Activated naive CD4-positive, alpha-beta T cell treated with anti-CD3 and anti-CD28 coated beads, Interleukin-2, amount 10 ng/mL, durations not matched to agents 7 days and 5 days (primary cell): ENCODE measurements around the gene DLG2.

ENCODE experiments used
- CTCF ChIA-PET: fragments of 350-600 bp; sonication (Branson Sonifier 250); formaldehyde crosslinking; loops from one replicate; lab custom pipeline; 2021; ENCODE audit warnings: antibody characterized with exemption; lab: Charles Lee
- DNase-seq: peaks from one replicate; pipeline ENCODE4 v3.0.0-alpha.2; 2020
- H3K27ac Mint-ChIP-seq: one replicate; pipeline ENCODE4 v1.8.0; 2021; ENCODE audit warnings: mild to moderate bottlenecking, moderate library complexity, mixed read lengths
- H3K27me3 Mint-ChIP-seq: one replicate; pipeline ENCODE4 v1.8.0; 2021; ENCODE audit warnings: mild to moderate bottlenecking, mixed read lengths
- H3K36me3 Mint-ChIP-seq: one replicate; pipeline ENCODE4 v1.8.0; 2021; ENCODE audit warnings: mixed read lengths
- H3K4me1 Mint-ChIP-seq: one replicate; pipeline ENCODE4 v1.8.0; 2021; ENCODE audit warnings: mixed read lengths
- H3K4me3 Mint-ChIP-seq: one replicate; pipeline ENCODE4 v1.8.0; 2021; ENCODE audit warnings: mild to moderate bottlenecking, moderate library complexity, mixed read lengths
- H3K9me3 Mint-ChIP-seq: one replicate; pipeline ENCODE4 v1.8.0; 2021; ENCODE audit warnings: mixed read lengths

Gene DLG2

DNA sequence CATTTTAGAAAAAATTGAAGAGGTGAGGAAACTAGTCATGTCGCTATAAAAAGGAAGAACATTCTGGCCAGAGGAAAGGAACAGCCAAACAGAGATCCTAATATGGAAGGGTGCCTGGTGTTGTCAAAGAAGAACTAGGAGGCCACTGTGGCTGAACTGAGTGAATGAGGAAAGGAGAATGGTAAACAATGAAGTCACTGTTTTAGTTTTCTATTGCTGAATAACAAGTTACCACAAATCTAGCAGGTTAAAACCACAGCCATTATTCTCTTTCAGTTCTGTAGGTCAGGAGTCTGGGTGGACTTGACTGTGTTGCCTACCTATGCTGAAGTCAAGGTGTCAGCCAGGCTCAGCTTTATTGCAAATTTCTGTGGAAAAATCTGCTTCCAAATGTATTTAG, 1791.7 kb downstream of the DLG2 start:
- Mint-ChIP-seq H3K27ac (no peak overlapping the region), H3K4me1 (no peaks in the 10 kb centered on the region), H3K9me3 (no peaks in the 10 kb centered on the region), H3K4me3 (no peak overlapping the region), H3K27me3 (peaks cover 6% of the 10 kb centered on the region), H3K36me3 (no peaks in the 10 kb centered on the region)
- no peak for DNase-seq
- CTCF ChIA-PET = interaction anchor here (1.4 kb wide), 1 partner anchor 733 kb away, joined by 3 read pairs; no protein-coding TSS in a partner anchor

DNA sequence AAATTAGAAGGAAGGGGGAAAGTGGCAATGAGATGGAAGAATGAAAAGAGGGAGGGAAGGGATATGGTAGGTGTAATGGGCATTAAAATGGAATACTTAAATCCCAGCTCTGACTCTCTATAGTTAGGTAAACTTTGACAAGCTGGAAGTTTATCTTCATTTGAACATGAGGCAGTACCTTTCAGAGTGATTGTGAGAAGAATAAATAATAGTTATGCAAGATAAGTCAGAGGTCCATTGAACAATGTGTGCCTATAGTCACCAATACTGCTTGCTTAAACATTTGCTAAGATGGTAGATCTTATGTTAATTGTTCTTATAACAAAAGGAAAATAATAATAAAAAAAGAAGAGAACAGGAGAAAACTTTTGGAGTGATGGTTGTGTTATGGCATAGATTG, 1795.2 kb downstream of the DLG2 start:
- Mint-ChIP-seq H3K36me3 (no peaks in the 10 kb centered on the region), H3K9me3 (no peaks in the 10 kb centered on the region), H3K27ac (no peak overlapping the region), H3K4me3 (no peak overlapping the region), H3K27me3 (peaks cover 4% of the 10 kb centered on the region), H3K4me1 (no peaks in the 10 kb centered on the region)
- DNase-seq = no peak
- CTCF ChIA-PET = no interaction called here

DNA sequence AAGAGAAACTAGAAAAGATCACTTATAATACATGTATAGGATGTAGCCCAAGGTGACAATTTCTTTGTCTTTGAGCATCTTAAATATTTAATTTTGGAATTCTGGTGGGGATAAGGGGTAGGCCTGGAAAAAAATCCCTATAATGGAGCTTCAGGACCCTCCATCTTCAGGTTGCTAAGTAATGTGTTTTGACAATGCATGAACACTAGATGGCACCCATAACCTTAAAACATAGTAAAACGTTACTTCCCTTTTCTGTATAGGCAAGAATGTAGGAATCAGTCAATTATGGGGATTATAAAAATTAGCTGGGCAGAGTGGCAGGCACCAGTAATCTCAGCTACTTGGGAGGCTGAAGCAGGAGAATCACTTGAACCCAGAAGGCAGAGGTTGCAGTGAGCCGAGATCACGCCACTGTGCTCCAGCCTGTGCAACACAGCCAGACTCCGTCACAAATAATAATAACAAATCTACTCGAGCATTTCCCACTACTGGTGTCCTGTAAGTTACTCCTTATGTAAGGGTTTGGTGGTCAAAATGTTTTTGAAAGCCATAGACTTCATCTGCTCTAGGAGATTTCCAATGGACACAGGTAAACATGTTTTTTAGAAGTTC, 1799.1 kb downstream of the DLG2 start:
- Mint-ChIP-seq H3K4me3 (no peak overlapping the region), H3K4me1 (no peaks in the 10 kb centered on the region), H3K27ac (no peak overlapping the region), H3K9me3 (no peaks in the 10 kb centered on the region), H3K27me3 (no peaks in the 10 kb centered on the region), H3K36me3 (no peaks in the 10 kb centered on the region)
- CTCF ChIA-PET = interaction anchor here (1.0 to 2.4 kb wide), 4 partner anchors 8 to 12 kb away, joined by 3 to 12 read pairs (median 4); no protein-coding TSS in a partner anchor
- no peak for DNase-seq

DNA sequence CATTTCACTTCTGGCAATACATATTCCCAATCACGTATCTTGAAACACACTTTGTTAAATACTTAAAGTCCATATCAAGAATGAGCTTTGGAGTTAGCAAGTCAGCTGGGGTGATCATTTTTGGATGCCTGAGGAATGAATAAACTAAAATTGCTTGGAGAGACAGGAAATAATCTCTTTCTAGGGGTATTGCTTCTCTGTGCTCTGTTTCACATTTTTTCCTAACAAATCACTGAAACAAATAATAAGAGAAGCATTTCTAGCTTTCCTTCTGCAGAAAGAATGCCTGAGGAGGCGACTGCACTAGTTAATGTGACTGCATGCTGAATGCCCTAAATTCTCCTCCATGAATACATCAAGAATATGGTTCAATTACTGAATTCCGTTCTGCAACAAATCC, 1799.6 kb downstream of the DLG2 start:
- DNase-seq = no peak
- CTCF ChIA-PET = interaction anchor here (1.0 to 2.4 kb wide), 4 partner anchors 8 to 12 kb away, joined by 3 to 12 read pairs (median 4); no protein-coding TSS in a partner anchor
- no peaks in the 10 kb centered on the region for H3K36me3 Mint-ChIP-seq
- H3K27ac Mint-ChIP-seq = no peak overlapping the region
- no peaks in the 10 kb centered on the region for H3K27me3 Mint-ChIP-seq
- no peaks in the 10 kb centered on the region for H3K9me3 Mint-ChIP-seq
- H3K4me1 Mint-ChIP-seq = no peaks in the 10 kb centered on the region
- H3K4me3 Mint-ChIP-seq = no peak overlapping the region

DNA sequence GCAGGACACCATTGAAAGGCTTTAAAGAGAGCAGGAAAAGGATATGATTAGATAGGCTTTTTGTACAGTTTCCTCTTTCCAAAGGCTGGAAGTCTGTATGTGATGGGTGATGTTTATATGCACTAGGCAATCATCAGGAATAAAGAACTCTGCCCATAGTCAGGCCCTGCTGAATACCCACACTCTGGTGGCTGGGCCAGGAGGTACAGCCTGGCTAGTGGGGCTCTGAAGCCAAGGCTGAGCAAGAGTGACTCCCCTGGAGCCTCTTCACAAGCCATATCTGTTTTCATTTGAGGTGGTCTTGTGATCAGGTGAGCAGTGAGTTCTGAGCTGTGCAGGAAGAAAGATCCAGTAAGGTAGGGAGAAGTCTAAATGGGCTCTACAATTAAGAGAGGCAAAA, 1801.1 kb downstream of the DLG2 start:
- no peaks in the 10 kb centered on the region for H3K27me3 Mint-ChIP-seq
- no peaks in the 10 kb centered on the region for H3K36me3 Mint-ChIP-seq
- no peak for DNase-seq
- no peaks in the 10 kb centered on the region for H3K4me1 Mint-ChIP-seq
- H3K9me3 Mint-ChIP-seq = no peaks in the 10 kb centered on the region
- no peak overlapping the region for H3K27ac Mint-ChIP-seq
- CTCF ChIA-PET = interaction anchor here (2.4 kb wide), 1 partner anchor 11 kb away, joined by 12 read pairs; no protein-coding TSS in a partner anchor
- no peak overlapping the region for H3K4me3 Mint-ChIP-seq

DNA sequence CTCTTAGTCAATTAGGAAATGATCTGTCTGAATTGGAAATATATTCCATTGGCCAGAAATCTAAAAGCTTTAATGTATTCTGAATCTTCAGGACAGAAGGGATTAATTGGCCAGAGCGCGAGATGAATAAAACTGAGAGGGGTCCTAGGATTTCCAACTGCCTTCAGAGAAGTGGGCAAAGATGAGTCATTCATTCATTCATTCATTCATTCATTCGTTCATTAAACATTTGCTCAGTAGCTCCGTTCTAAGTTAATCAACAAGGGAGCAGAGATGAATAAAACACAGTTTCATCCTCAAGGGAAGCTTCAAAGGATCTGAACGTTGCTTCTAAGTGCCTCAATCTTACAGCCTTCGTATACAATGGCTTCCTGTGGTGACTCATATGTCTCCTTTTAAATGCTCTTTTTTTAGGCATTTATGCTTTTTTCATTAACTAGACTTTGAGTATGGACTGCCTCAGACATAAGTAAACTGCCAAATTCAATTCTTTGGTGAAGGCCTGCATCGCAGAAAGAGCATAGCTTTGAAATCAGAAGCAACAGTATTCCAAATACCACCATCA, 1803.6 kb downstream of the DLG2 start:
- H3K9me3 Mint-ChIP-seq = no peaks in the 10 kb centered on the region
- CTCF ChIA-PET = interaction anchor here (0.9 kb wide), 1 partner anchor 13 kb away, joined by 4 read pairs; no protein-coding TSS in a partner anchor
- DNase-seq = no peak
- H3K27ac Mint-ChIP-seq = no peak overlapping the region
- H3K4me1 Mint-ChIP-seq = no peaks in the 10 kb centered on the region
- no peaks in the 10 kb centered on the region for H3K27me3 Mint-ChIP-seq
- no peaks in the 10 kb centered on the region for H3K36me3 Mint-ChIP-seq
- H3K4me3 Mint-ChIP-seq = no peak overlapping the region

DNA sequence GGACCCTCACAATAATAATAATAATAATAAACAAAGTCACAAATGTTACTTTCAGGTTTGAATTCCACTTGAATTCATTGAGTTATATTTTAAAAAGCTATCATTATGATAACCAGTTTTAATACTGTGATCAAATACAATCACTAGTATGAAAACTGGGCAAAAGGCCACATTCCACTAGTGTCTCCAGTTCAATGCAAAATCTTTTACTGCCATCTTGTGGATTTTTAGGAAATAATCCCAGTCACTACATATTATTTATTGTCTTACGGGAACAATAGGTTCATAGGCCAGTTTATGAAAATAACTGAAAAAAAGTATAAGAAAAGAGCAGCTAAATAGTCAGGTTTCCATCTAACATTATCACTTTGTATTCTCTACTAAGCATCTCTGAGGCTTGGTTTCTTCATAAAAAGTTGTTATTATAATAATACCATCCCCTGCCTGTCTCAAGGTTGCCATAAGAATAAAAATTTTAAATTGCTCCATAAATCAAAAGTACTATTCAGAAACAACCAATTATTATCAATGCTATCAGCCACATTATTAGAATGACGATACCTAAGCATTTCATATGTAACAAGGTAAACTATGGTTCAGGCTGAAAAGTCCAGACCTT, 1807.1 kb downstream of the DLG2 start:
- H3K4me1 Mint-ChIP-seq = no peaks in the 10 kb centered on the region
- no peak overlapping the region for H3K4me3 Mint-ChIP-seq
- no peaks in the 10 kb centered on the region for H3K9me3 Mint-ChIP-seq
- no peak for DNase-seq
- CTCF ChIA-PET = interaction anchor here (0.6 to 4.5 kb wide), 8 partner anchors 8 to 1137 kb away, joined by 3 to 14 read pairs (median 7); no protein-coding TSS in a partner anchor
- H3K36me3 Mint-ChIP-seq = no peaks in the 10 kb centered on the region
- no peaks in the 10 kb centered on the region for H3K27me3 Mint-ChIP-seq
- H3K27ac Mint-ChIP-seq = no peak overlapping the region

DNA sequence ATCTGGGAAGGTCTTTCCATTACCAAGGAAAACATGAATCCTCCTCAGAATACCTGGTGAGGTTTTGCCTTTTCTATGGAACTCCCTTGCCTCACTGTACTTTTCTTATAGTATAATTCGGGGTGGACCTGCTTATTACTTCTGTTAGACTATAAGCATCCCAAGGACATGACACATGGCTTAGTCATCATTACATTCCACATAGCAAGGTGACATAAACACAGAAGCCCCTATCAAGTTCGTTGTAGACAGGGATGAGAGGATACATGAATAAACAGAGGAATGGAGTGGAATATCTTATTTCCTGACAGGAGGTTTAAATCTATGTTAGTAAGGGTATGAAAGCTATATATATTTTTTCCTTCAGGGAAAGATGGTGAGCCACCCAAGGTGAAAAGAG, 1808.8 kb downstream of the DLG2 start:
- no peaks in the 10 kb centered on the region for H3K9me3 Mint-ChIP-seq
- H3K27ac Mint-ChIP-seq = no peak overlapping the region
- H3K36me3 Mint-ChIP-seq = no peaks in the 10 kb centered on the region
- CTCF ChIA-PET = interaction anchor here (1.1 to 4.5 kb wide), 4 partner anchors 11 to 1100 kb away, joined by 3 to 20 read pairs (median 9); no protein-coding TSS in a partner anchor
- H3K4me1 Mint-ChIP-seq = no peaks in the 10 kb centered on the region
- no peaks in the 10 kb centered on the region for H3K27me3 Mint-ChIP-seq
- no peak for DNase-seq
- H3K4me3 Mint-ChIP-seq = no peak overlapping the region

DNA sequence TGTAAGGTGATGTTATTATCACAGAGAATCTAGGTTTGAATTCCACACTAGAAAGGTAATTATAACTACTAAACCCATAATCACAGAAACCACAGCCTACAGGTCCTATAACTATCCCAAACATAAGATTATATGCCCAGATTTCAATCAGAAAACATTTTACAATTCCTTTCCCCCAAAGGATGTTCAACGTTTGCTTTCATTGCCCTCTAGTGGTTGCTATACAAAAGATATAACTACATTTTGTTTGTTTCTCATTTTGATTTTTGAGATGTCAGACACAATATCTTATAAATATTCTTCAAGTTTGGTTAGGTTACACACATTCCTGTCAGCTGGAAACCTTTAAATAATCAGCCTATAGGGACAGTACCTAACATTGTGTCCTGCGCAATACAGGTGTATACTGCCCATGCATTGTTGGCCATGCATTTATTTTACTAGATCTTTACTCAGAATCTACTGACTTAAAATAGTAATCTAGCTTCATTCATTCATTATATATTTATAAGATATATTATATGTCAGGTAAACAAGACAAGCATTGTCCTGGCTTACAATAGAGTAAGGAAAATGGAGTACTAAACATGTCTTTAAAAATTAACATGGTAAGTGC, 1810.5 kb downstream of the DLG2 start:
- CTCF ChIA-PET = interaction anchor here (1.1 to 3.8 kb wide), 6 partner anchors 11 to 1095 kb away, joined by 3 to 20 read pairs (median 4); no protein-coding TSS in a partner anchor
- H3K4me3 Mint-ChIP-seq = no peak overlapping the region
- no peak for DNase-seq
- no peaks in the 10 kb centered on the region for H3K27me3 Mint-ChIP-seq
- no peaks in the 10 kb centered on the region for H3K4me1 Mint-ChIP-seq
- H3K9me3 Mint-ChIP-seq = no peaks in the 10 kb centered on the region
- no peak overlapping the region for H3K27ac Mint-ChIP-seq
- no peaks in the 10 kb centered on the region for H3K36me3 Mint-ChIP-seq

DNA sequence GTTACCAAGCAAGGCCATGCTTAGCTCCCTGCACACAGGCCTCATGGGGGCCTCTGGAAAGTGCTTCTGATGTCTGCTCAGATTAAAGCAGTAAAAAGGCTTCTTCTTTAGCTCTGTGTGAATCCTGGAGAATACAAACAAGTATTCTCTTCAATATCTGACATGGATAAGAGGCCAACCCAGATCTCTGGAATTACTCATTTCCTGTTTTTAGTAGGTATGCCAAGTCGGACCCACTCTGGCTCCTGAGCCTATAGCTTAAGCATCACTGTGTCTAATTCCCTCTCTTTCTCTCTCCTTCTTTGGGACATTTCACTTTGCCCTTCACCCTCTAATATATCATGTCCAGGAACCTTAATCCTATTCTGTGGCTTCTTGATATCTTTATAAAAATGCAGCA, 1811.4 kb downstream of the DLG2 start:
- Mint-ChIP-seq H3K9me3 (no peaks in the 10 kb centered on the region), H3K4me1 (no peaks in the 10 kb centered on the region), H3K36me3 (no peaks in the 10 kb centered on the region), H3K27ac (no peak overlapping the region), H3K27me3 (no peaks in the 10 kb centered on the region), H3K4me3 (no peak overlapping the region)
- CTCF ChIA-PET = interaction anchor here (1.0 to 3.8 kb wide), 6 partner anchors 12 to 1095 kb away, joined by 3 to 20 read pairs (median 4); no protein-coding TSS in a partner anchor
- no peak for DNase-seq

DNA sequence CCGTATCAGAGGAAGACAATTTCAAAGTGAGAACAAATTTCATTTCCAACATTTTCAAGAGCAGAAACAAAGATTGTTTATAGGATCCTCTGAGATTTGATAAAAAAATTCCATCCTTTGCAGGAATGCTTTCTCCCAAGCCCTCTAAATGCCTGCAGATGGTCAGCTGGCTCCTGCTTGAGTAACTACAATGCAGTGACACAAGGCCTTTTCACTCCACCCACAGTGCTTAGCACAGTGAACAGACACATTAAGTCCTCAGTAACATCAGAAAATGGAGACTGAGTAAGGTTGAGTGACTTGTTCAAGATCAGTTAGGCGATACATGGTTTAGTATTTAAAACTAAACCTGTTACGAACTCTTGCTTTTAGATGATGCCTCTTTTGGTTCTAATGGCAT, 1813.8 kb downstream of the DLG2 start:
- no peak overlapping the region for H3K4me3 Mint-ChIP-seq
- H3K36me3 Mint-ChIP-seq = no peaks in the 10 kb centered on the region
- CTCF ChIA-PET = no interaction called here
- H3K4me1 Mint-ChIP-seq = no peaks in the 10 kb centered on the region
- H3K9me3 Mint-ChIP-seq = no peaks in the 10 kb centered on the region
- no peak overlapping the region for H3K27ac Mint-ChIP-seq
- no peaks in the 10 kb centered on the region for H3K27me3 Mint-ChIP-seq
- no peak for DNase-seq

DNA sequence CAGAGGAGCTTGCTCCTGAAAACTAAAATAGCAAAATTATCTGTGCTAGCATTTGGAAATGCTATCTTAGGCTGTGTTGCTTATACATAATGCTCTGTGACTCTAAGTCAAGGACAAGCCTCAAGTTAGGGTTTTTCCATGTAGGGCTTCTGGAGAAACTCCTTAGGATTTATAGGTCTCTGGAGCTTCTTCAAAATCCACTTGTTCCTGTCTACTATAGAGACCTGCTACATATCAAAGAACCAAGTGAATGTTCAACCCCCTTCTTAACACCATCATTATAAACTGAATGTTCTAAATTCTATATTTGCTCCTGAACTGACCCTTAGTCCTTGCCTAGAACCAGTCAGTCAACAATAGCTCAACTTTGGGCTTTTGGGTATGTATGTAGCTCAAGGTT, 1817.9 kb downstream of the DLG2 start:
- CTCF ChIA-PET = no interaction called here
- no peak overlapping the region for H3K4me3 Mint-ChIP-seq
- H3K27ac Mint-ChIP-seq = no peak overlapping the region
- no peaks in the 10 kb centered on the region for H3K9me3 Mint-ChIP-seq
- no peak for DNase-seq
- no peaks in the 10 kb centered on the region for H3K36me3 Mint-ChIP-seq
- H3K27me3 Mint-ChIP-seq = no peaks in the 10 kb centered on the region
- no peaks in the 10 kb centered on the region for H3K4me1 Mint-ChIP-seq

DNA sequence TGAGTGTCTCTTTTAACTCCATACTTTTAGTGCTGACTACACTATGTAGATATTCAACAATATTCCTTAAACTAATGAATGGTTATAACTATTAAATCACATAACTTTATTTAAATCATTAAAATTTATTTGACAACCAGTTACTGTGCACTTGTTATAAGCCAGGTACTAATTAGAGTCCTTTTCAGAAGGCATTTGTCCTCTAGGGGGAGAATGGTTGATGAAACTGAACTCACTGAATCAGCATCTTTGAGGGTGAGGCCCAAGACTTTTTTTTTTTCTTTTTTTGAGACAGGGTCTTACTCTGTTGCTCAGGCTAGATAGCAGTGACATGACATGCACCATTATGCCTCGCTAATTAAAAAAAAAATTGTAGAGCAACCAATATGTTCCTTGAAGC, 1825.3 kb downstream of the DLG2 start:
- Mint-ChIP-seq H3K27me3 (peaks cover 7% of the 10 kb centered on the region), H3K9me3 (no peaks in the 10 kb centered on the region), H3K4me3 (no peak overlapping the region), H3K4me1 (no peaks in the 10 kb centered on the region), H3K36me3 (no peaks in the 10 kb centered on the region), H3K27ac (no peak overlapping the region)
- DNase-seq = no peak
- CTCF ChIA-PET = no interaction called here

DNA sequence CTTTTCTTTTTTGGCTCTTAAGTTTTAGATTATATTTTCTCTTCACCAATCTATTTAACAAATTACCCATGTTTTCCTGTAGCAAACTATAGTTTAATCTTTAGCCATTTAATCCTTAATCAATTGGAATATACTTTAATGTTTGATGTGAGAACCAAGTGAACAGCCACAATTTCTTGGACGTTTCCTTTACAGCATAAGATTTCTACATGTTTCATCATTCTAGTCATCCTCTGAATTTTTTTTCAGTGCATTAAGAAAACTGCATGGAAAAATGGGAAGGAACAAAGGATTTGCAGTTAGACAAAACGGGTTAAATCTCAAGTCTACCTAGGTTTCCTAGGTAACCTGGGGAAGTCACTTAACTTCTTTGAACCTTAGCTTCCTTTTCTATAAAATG, 1833.8 kb downstream of the DLG2 start:
- H3K27me3 Mint-ChIP-seq = no peaks in the 10 kb centered on the region
- H3K4me3 Mint-ChIP-seq = no peak overlapping the region
- no peaks in the 10 kb centered on the region for H3K4me1 Mint-ChIP-seq
- DNase-seq = no peak
- H3K9me3 Mint-ChIP-seq = no peaks in the 10 kb centered on the region
- no peak overlapping the region for H3K27ac Mint-ChIP-seq
- CTCF ChIA-PET = no interaction called here
- no peaks in the 10 kb centered on the region for H3K36me3 Mint-ChIP-seq
